Neuron (in vitro differentiated cells): ENCODE data around the gene NPAS1.
A peak's percentile ranks its signal among the peaks of the same experiment; 100 is the strongest.

ENCODE experiments used
- H2AFZ ChIP-seq: one replicate; pipeline ENCODE4 v1.6.1; 2013; ENCODE audit warnings: low read depth, mild to moderate bottlenecking, inconsistent platforms, low read length, moderate library complexity
- H3K27me3 ChIP-seq: one replicate; pipeline ENCODE4 v1.6.1; 2013; ENCODE audit warnings: low read length; ENCODE audit not compliant: insufficient read depth
- H3K36me3 ChIP-seq: one replicate; pipeline ENCODE4 v1.6.1; 2013; ENCODE audit warnings: low read length; ENCODE audit not compliant: insufficient read depth
- H3K4me1 ChIP-seq: one replicate; pipeline ENCODE4 v1.6.1; 2013; ENCODE audit warnings: low read length; ENCODE audit not compliant: insufficient read depth
- H3K4me3 ChIP-seq: 2 replicates; pipeline ENCODE4 v1.5.1; 2013; ENCODE audit warnings: mild to moderate bottlenecking, low read length, moderate library complexity
- H3K9me3 ChIP-seq: one replicate; pipeline ENCODE4 v1.6.1; 2013; ENCODE audit warnings: low read length

The NPAS1 gene

GRCh38 chr19:47018923-47019322 lies 714 bp upstream of the NPAS1 start:
- H3K4me3 ChIP-seq: no peak overlapping the region
- peaks cover 46% of the 10 kb centered on the region for H3K27me3 ChIP-seq
- no peaks in the 10 kb centered on the region for H3K9me3 ChIP-seq
- peaks cover 15% of the 10 kb centered on the region for H3K4me1 ChIP-seq
- H3K36me3 ChIP-seq: no peaks in the 10 kb centered on the region
- no peak overlapping the region for H2AFZ ChIP-seq

GRCh38 chr19:47020132-47020805 lies 632 bp downstream of the NPAS1 start:
- Histone ChIP-seq H3K4me3 (peak overlapping the region; percentile 13), H2AFZ (no peak overlapping the region), H3K4me1 (peaks cover 15% of the 10 kb centered on the region), H3K36me3 (no peaks in the 10 kb centered on the region), H3K9me3 (no peaks in the 10 kb centered on the region), H3K27me3 (peaks cover 52% of the 10 kb centered on the region)

GRCh38 chr19:47020992-47021496 lies 1.4 kb downstream of the NPAS1 start:
- no peaks in the 10 kb centered on the region for H3K36me3 ChIP-seq
- no peak overlapping the region for H2AFZ ChIP-seq
- H3K4me3 ChIP-seq: peak overlapping the region; percentile 13
- peaks cover 57% of the 10 kb centered on the region for H3K27me3 ChIP-seq
- H3K9me3 ChIP-seq: no peaks in the 10 kb centered on the region
- peaks cover 15% of the 10 kb centered on the region for H3K4me1 ChIP-seq

DNA sequence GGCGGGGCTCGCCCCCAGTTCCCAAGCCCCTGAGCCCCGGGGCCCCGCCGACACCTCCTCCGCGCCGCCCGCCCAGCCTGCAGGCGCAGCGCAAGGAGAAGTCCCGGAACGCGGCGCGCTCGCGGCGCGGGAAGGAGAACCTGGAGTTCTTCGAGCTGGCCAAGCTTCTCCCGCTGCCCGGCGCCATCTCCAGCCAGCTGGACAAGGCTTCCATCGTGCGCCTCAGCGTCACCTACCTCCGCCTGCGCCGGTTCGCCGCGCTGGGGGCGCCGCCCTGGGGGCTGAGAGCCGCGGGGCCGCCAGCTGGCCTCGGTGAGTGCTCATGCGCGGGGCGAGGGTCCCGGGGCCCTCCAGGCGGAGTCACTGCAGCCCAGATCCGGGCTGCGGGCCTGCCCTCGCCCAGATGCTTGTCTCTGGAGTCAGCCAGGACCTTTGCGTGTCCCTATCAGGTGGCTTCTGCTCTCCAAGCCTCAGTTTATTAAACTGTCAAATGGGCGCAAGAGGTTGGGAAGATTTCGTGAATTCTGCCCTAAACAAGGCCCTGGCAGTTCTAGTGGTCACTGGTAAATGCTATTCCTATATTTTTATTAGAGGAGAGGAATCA lies 2.0 kb downstream of the NPAS1 start:
- Histone ChIP-seq H3K27me3 (peaks cover 61% of the 10 kb centered on the region), H3K9me3 (no peaks in the 10 kb centered on the region), H3K4me1 (peaks cover 15% of the 10 kb centered on the region), H2AFZ (no peak overlapping the region), H3K36me3 (no peaks in the 10 kb centered on the region), H3K4me3 (no peak overlapping the region)

GRCh38 chr19:47022140-47022536 lies 2.5 kb downstream of the NPAS1 start:
- Histone ChIP-seq H3K27me3 (peaks cover 65% of the 10 kb centered on the region), H3K36me3 (no peaks in the 10 kb centered on the region), H3K4me3 (no peak overlapping the region), H3K4me1 (peaks cover 15% of the 10 kb centered on the region), H2AFZ (no peak overlapping the region), H3K9me3 (no peaks in the 10 kb centered on the region)

DNA sequence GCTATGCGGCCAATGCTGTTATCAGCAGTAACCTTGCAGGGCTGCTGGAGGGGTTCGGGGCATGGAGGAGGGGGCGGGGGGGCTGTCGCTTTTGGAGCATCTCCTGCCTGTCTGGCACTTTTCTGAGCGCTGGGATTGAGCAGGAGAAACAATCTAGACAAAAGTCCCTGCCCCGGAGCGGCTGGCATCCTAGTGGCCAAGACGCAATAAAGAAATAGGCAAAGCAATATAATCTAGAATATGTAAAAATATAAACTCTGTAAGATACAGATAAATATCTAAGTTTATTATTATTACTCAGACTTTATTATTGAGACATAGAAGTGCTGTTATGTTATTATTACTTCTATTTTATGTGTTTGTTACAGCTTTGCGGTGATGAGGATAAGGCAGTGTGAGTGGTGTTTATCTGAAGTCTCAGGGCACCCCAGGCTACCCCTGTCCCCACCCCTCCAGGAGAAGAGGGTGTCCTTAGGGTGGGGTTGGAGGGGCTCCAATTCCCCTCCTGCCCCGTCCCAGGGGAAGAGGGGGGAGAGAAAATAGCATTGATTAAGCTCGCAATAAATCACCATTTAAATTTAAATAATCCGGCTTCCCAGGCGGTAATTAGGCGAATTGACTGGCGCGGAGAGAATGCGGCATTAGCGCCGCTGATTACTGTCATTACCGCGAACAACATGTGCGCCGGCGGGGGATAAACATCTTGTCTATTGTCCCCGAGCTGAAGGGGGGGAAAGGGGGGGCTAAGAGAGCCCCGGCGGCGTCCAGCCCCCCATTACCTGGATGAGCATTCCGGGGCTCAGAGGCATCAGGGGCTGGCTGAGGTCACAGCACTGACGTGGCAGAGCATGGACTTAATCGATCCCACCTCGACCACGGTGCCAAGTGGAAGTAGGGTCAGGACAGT lies 3.2 kb downstream of the NPAS1 start:
- no peaks in the 10 kb centered on the region for H3K9me3 ChIP-seq
- peaks cover 70% of the 10 kb centered on the region for H3K27me3 ChIP-seq
- H2AFZ ChIP-seq: no peak overlapping the region
- H3K36me3 ChIP-seq: no peaks in the 10 kb centered on the region
- H3K4me3 ChIP-seq: no peak overlapping the region
- H3K4me1 ChIP-seq: peaks cover 17% of the 10 kb centered on the region

- Histone ChIP-seq H3K4me1 (peaks cover 22% of the 10 kb centered on the region), H3K4me3 (no peak overlapping the region), H2AFZ (no peak overlapping the region), H3K36me3 (no peaks in the 10 kb centered on the region), H3K9me3 (no peaks in the 10 kb centered on the region), H3K27me3 (peaks cover 74% of the 10 kb centered on the region)
These were observed 3.8 kb downstream of the NPAS1 start for GRCh38 chr19:47023448-47023794.

DNA sequence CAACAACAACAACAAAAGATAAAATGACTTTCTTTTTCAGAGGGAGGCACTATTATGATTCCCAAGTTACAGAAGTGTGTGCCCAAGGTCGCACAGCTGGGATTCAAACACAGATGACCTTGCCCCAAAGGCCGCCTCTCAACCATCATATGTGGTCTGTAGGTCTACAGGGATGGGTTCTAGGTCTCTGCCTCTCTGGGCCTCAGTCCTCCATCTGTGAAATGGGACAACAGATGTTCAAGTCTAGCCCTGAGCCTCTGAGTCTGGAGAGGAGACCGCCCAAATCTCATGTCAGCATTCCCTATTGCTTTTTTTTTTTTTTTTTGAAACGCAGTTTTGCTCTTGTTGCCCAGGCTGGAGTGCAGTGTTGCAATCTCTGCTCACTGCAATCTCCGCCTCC lies 4.9 kb downstream of the NPAS1 start:
- Histone ChIP-seq H3K27me3 (peaks cover 72% of the 10 kb centered on the region), H3K4me3 (no peak overlapping the region), H2AFZ (no peak overlapping the region), H3K9me3 (no peaks in the 10 kb centered on the region), H3K4me1 (peaks cover 25% of the 10 kb centered on the region), H3K36me3 (no peaks in the 10 kb centered on the region)

- Histone ChIP-seq H3K36me3 (no peaks in the 10 kb centered on the region), H3K4me1 (peaks cover 14% of the 10 kb centered on the region), H3K27me3 (peaks cover 64% of the 10 kb centered on the region), H3K9me3 (no peaks in the 10 kb centered on the region), H2AFZ (no peak overlapping the region), H3K4me3 (no peak overlapping the region)
These were observed 6.5 kb downstream of the NPAS1 start for GRCh38 chr19:47026156-47026555.

DNA sequence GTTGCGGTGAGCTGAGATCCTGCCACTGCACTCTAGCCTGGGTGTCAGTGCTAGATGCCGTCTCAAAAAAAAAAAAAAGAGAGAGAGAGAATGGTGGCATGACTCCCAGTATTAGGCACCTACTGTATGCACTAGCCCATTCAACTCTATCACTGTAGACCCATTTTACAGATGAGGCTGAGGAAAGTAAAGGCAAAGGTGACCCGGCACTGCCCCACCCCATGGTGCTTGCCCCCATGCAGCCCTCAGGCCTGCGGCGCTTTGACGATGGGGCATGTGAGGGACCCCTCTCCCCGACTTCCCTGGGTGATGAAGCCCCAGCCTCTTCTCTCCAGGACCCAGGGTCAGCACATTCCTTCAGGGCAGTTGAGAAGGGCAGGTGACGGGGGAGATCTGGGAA lies 7.3 kb downstream of the NPAS1 start:
- H3K9me3 ChIP-seq: no peaks in the 10 kb centered on the region
- peaks cover 57% of the 10 kb centered on the region for H3K27me3 ChIP-seq
- no peaks in the 10 kb centered on the region for H3K36me3 ChIP-seq
- no peak overlapping the region for H3K4me3 ChIP-seq
- no peak overlapping the region for H2AFZ ChIP-seq
- H3K4me1 ChIP-seq: peaks cover 10% of the 10 kb centered on the region

DNA sequence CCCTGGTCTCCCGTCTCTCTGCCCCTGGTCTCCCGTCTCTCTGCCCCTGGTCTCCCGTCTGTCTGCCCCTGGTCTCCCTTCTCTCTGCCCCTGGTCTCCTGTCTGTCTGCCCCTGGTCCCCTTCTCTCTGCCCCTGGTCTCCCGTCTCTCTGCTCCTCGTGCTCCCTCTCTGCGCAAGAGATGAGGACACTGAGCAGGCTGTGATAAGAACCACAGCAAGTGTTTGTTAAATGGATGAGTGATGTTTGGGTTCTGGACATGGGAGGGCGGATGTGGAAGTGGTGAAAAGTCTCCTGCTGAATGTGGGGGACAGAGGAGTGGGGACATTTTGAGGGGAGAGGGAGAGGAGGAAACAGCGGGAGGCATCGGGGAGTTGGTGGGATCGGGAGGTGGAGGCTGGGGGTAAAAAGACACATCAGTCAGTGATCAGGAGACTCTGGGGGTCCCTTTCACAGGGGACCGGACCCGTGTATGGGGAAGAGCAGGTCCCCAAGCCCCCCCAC lies 8.0 kb downstream of the NPAS1 start:
- Histone ChIP-seq H3K4me1 (peaks cover 10% of the 10 kb centered on the region), H3K27me3 (peaks cover 50% of the 10 kb centered on the region), H2AFZ (peak overlapping the region; percentile 27), H3K9me3 (no peaks in the 10 kb centered on the region), H3K4me3 (no peak overlapping the region), H3K36me3 (no peaks in the 10 kb centered on the region)

- no peak overlapping the region for H2AFZ ChIP-seq
- peaks cover 10% of the 10 kb centered on the region for H3K4me1 ChIP-seq
- H3K4me3 ChIP-seq: no peak overlapping the region
- H3K36me3 ChIP-seq: no peaks in the 10 kb centered on the region
- H3K9me3 ChIP-seq: no peaks in the 10 kb centered on the region
- H3K27me3 ChIP-seq: peaks cover 44% of the 10 kb centered on the region
These were observed 8.6 kb downstream of the NPAS1 start for GRCh38 chr19:47028195-47028601.
